Panc1 (cell line): ENCODE data around the gene FAM53A. TPM values are rescaled to one million over a fixed set of nuclear protein-coding genes. Genes with fewer than 3 reads are reported as not detected.
"Not testable (repeated sequence)": the region's sequence is repeated elsewhere in the genome, so short reads cannot be mapped to it uniquely, and the experiment has no call there.

Source experiments
- ATAC-seq: fragments of 200-7000 bp; cut with Tn5 transposase; 2 replicates; pipeline ENCODE4 v1.9.1; 2020; ENCODE audit warnings: mild to moderate bottlenecking, moderate library complexity
- BruUV-seq: library from RNA; stranded (reverse); fragments of 400-500 nt; replicated peaks from 2 replicates; lab custom pipeline; 2021; lab: Mats Ljungman, UMichigan
- CTCF ChIA-PET: fragments of 300-600 bp; sonication (Branson Sonifier 250); formaldehyde crosslinking; loops from one replicate; lab custom pipeline; 2022; ENCODE audit warnings: antibody characterized with exemption; lab: Charles Lee
- POLR2A ChIA-PET: fragments of 300-600 bp; sonication (Branson Sonifier 250); formaldehyde crosslinking; loops from one replicate; lab custom pipeline; 2022; ENCODE audit warnings: antibody characterized with exemption; lab: Charles Lee
- DNase-seq: peaks from one replicate; pipeline ENCODE4 v3.0.0-alpha.2; 2010; ENCODE audit warnings: low read depth, low spot score
- H3K27ac ChIP-seq: 2 replicates; pipeline ENCODE4 v1.5.1; 2011; ENCODE audit warnings: mild to moderate bottlenecking, low read length, inconsistent platforms
- H3K27me3 ChIP-seq: fragments of 200-500 bp; sonication (Bioruptor generic); 2 replicates; pipeline ENCODE4 v1.6.0; 2014; ENCODE audit warnings: low read length, inconsistent platforms; ENCODE audit not compliant: control insufficient read depth, insufficient read depth
- H3K36me3 ChIP-seq: fragments of 200-500 bp; sonication (Bioruptor generic); 2 replicates; pipeline ENCODE4 v1.5.1; 2014; ENCODE audit warnings: inconsistent platforms, mild to moderate bottlenecking, low read length, moderate library complexity; ENCODE audit not compliant: control insufficient read depth, insufficient read depth
- H3K4me1 ChIP-seq: 2 replicates; pipeline ENCODE4 v1.5.1; 2011; ENCODE audit warnings: inconsistent platforms, mild to moderate bottlenecking, low read length, moderate library complexity; ENCODE audit not compliant: control insufficient read depth, insufficient read depth
- H3K4me3 ChIP-seq, 2 experiments: 2 replicates each; pipeline ENCODE4 v1.5.1; 2011 to 2012; ENCODE audit warnings: low read depth in 2 of 2, low read length in 2 of 2, mild to moderate bottlenecking in 2 of 2, inconsistent platforms in 1 of 2, moderate library complexity in 1 of 2
- H3K9me3 ChIP-seq: fragments of 200-500 bp; sonication (Bioruptor generic); 2 replicates; pipeline ENCODE4 v1.5.1; 2014; ENCODE audit warnings: low read depth, mild to moderate bottlenecking, inconsistent platforms, low read length, moderate library complexity; ENCODE audit not compliant: control insufficient read depth, insufficient read depth
- CTCF ChIP-seq: fragments of 450-650 bp; IDR thresholded peaks from 2 replicates; pipeline ENCODE4 v1.5.1; 2017; ENCODE audit warnings: mild to moderate bottlenecking
- POLR2AphosphoS5 ChIP-seq: IDR thresholded peaks from 2 replicates; pipeline ENCODE4 v1.6.1; 2012; ENCODE audit warnings: mild to moderate bottlenecking, low read depth, low read length, moderate library complexity
- REST ChIP-seq, 2 experiments: IDR thresholded peaks; 2 replicates each; pipeline ENCODE4 v1.6.1; 2011 to 2012; ENCODE audit warnings: low read depth in 2 of 2, control low read depth in 1 of 2, low read length in 1 of 2, mild to moderate bottlenecking in 1 of 2, moderate library complexity in 1 of 2; ENCODE audit not compliant: insufficient read depth in 1 of 2
- SIN3A ChIP-seq: IDR thresholded peaks from 2 replicates; pipeline ENCODE4 v1.6.1; 2012; ENCODE audit warnings: low read depth, mild to moderate bottlenecking, low read length, moderate library complexity, borderline replicate concordance; ENCODE audit not compliant: insufficient read depth
- TCF7L2 ChIP-seq: IDR thresholded peaks from 2 replicates; pipeline ENCODE4 v1.6.1; 2011; ENCODE audit warnings: mild to moderate bottlenecking, low read depth, low read length, inconsistent platforms
- in situ Hi-C: cut with HindIII; loops from 2 replicates; pipeline ENCODE4 v1.10.0; 2016; ENCODE audit warnings: low sequenced_read_pairs, low pct_unique_long_range_greater_than_20kb
- intact Hi-C: fragments of 100-400 bp; cut with micrococcal nuclease; formaldehyde crosslinking; loops from one replicate; pipeline ENCODE4 v1.10.0; 2022; ENCODE audit not compliant: unreplicated experiment
- total RNA-seq: library from RNA; stranded (reverse); gene quantifications from one replicate; pipeline ENCODE4 v1.2.1, GENCODE V29; 2021; ENCODE audit not compliant: unreplicated experiment

The FAM53A gene
- total RNA-seq, 1 experiment from 2014 or later = 7.0 TPM

- in situ Hi-C loops, H3K36me3 ChIP-seq, ATAC-seq, H3K4me3 ChIP-seq, H3K9me3 ChIP-seq, intact Hi-C loops, H3K27ac ChIP-seq, H3K27me3 ChIP-seq, BruUV-seq, CTCF ChIA-PET, H3K4me1 ChIP-seq, DNase-seq: not testable (repeated sequence)
- POLR2A ChIA-PET = interaction anchor here (0.7 kb wide), 1 partner anchor 254 kb away, joined by 10 read pairs; no protein-coding TSS in a partner anchor
Observed at GRCh38 chr4:1671011-1671410, 13.1 kb downstream of the FAM53A start.

- CTCF ChIA-PET = no interaction called here
- BruUV-seq = no TSS peak
Observed at GRCh38 chr4:1670279-1670678, 13.8 kb downstream of the FAM53A start.

More at GRCh38 chr4:1670279-1670678, 13.8 kb downstream of the FAM53A start:
- DNase-seq (no peak), ATAC-seq (no peak)
- Histone ChIP-seq H3K4me1 (no peaks in the 10 kb centered on the region), H3K27me3 (no peaks in the 10 kb centered on the region), H3K36me3 (no peaks in the 10 kb centered on the region), H3K4me3 (no peak overlapping the region), H3K9me3 (no peaks in the 10 kb centered on the region), H3K27ac (no peak overlapping the region)
- in situ Hi-C loops (no loop called here), intact Hi-C loops (no loop called here)
- POLR2A ChIA-PET = no interaction called here
- no peak for TF ChIP-seq TCF7L2
- TF ChIP-seq REST (IDR thresholded peaks at IDR 0.05; ENCODE audit: insufficient read depth in 1 of 2, low read depth in 2 of 2, low read length in 1 of 2) = no peak
- TF ChIP-seq POLR2AphosphoS5 = no peak
- no peak for TF ChIP-seq SIN3A
- TF ChIP-seq CTCF = no peak
